HG03135 (cell line): ENCODE data around the gene BABAM2.

Experiments used
- ATAC-seq: cut with Tn5 transposase; IDR thresholded peaks from one replicate; pipeline ENCODE4 v1.9.1; 2021; ENCODE audit warnings: mild to moderate bottlenecking, moderate library complexity; ENCODE audit not compliant: unreplicated experiment

BABAM2 gene

DNA sequence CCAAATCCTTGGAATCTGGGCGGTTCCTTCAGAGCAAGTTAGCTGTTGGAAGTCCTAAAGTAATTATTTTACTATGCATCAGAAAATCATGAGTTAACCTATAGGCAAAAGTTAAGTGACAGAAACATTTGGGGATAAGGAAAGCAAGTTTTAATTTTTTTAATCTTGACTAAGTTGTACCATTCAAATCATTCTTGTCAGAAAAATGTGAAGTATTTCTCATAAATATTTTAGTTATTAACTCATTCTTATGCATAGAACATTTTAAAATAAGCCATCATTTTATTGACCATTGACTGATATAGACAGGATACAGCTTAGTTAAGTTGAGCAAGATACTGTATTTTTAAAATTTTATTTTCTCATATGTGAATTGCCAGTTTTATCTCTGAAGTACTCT, 403.9 kb downstream of the BABAM2 start:
- no peak for ATAC-seq

DNA sequence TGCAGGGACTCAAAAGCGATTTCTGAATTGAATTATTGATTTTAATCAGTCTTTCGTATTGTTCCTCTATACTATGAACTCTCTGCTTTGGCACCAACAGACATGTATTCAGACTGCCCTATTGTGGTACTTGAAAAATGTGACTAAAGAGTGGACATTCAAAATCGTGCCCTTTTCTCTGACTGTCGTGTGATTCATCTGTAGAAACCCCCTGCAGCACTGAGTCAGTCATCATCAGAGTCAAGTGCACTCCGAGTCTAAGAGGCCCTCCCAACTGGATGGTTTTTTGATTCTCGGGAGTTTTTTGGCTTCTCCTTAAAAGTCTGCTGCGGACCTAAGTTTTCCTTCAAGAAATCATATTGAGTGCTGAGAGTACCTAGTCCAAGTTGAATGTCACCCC, 405.7 kb downstream of the BABAM2 start:
- ATAC-seq, result no peak

DNA sequence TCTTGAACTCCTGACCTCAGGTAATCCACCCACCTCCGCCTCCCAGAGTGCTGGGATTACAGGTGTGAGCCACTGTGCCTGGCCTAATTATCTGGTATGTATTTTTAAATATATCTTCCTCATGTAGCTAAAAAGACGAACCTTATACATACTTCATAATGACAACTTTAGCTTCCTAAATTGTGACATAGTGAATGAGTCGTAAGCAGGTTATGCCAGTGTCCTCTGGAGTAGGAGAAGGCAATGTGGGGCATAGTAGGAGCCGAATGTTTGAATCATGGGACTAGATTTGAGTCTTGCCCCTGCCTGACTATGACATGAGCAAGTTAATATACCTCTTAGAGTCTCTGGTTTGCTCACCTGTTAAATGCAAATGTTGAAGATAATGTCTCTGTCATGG, 406.4 kb downstream of the BABAM2 start:
- ATAC-seq, result no peak

DNA sequence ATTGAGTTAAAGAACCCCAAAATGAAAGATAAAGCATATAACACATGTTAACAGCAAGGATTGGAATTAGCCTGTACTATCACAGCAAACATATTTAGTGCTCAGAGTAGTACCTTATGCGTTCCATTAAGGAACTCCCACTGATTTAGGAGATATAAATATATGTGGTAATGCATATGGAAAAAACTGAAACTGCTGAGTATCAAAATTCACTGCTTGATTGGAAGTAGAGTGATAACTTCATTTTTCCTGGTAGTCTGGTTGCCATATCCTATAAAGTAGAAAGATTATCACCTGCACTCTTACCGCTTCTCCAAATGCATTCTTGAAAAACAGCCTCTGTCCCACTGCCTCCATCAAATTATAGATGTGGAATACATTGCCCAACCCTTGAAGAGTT, 407.0 kb downstream of the BABAM2 start:
- no peak for ATAC-seq

DNA sequence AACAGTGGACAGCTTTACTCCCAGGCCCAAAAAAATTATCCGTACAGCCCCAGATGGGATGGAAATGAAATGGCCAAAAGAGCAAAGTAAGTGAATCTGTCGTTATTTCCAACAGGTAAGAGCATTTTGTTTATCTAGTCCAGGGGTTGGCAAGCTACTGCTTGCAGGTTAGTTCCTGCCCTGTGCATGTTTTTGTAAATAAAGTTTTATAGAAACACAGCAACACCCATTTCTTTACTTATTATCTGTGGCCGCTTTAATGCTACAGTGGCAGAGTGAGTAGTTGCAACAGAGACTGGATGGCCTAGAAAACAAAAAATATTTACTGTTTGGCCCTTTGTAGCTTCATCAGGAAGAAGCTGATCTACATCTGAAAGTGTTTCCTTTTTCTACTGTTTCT, 407.9 kb downstream of the BABAM2 start:
- no peak for ATAC-seq

DNA sequence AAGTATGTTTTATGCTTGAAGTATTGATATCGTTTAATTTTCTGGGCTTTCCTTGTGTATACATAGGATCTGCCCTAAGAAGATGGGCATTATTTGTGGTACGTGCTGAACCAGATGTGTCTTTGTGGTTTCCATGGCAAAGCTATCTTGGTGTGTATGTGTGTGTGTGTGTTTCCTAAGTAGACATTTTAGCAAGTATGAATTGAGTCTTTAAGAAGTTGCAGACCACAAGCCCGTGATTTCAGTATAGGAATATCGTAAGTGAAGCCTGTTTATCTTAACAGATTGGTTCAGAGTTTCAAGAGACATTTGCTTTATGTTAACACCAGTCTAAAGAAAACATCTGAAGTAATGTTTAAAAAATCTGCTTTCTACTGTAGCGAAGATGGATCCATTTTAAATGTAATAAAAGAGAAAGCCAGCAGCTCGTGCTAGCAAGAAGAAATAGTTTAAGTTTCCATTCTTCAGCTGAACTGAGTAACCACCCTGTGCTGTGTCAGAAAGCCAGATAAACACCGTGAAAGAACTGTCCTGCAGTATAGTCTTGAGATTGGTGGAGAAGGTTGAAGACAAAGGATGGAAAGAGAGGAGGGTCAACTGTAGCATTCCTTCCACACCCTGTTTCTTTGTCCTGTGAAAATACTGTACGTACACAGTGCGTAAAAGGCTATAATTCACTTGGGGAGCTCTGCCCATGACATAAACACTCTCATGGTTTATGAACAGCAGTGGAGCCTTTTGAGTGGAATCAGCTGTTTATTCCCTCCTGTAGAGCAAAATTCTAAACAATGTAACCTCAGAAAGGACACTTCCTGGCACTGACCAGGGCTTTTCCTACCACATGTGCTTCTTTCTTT, 410.2 kb downstream of the BABAM2 start:
- ATAC-seq, result no peak

DNA sequence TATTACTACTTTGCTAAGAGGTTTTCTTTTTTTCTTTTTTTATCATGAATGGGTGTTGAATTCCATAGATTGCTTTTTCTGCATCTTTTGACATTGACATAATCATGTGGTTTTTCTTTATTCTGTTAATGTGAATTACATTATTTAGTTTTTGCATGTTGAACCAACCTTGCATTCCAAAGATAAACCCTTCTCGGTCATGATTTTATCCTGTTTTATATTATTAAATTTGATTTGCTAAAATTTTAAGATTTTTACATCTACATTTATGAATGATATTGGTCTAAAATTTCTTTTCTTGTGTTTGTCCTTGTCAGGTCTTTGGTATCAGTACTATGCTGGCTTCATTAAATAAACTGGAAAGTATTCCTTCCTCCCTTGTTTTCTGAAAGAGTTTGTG, 414.7 kb downstream of the BABAM2 start:
- no peak for ATAC-seq

DNA sequence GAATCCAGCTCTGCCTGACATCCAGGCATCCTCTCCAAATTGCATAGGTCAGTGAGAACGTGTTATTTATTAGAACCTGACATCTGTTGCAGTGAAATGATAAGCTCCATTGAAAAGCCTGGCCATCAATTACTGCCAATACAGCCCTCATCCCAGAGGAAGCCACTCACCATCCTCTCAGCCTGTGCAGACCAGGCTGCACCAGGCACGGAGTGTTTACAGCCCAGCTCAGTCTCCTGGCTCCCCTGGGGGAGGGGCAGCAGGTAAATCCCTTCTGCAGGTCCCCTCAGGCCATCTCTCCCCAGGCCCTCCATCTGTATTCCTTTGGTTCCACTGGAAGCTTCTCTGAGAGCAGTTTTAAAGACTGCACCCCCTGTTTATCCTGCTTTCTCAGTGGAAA, 419.6 kb downstream of the BABAM2 start:
- no peak for ATAC-seq

DNA sequence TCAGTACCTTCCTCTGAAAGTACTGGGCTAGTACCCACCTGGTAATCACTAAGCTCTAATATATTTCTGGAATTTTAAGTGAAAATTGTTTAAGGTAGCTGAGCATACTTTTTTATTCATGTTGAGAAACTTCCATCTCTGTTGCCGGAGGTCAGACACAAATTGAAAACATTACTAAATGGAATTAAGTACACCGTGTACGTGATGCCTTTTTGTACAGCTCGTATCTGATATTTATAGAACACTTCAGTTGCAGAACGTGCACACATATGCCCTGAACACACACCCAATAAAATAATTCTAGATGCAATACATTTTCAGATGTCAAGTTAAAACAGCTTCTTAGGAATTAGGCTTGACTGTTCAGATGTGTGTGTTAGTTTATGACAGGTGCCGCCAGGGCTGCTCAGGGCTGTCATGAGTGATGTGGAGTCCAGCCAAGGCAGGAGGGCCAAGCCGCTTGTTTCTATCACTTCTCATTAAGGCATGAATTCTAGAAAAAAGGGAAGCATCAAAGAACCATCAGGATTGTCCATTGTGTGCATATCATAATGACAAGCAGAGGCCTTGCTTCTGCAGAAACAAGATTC, 421.2 kb downstream of the BABAM2 start:
- ATAC-seq, result no peak

GRCh38 chr2:28312307-28313219, 422.0 kb downstream of the BABAM2 start:
- ATAC-seq, result no peak

GRCh38 chr2:28313220-28313784, 422.8 kb downstream of the BABAM2 start:
- no peak for ATAC-seq

GRCh38 chr2:28314968-28315367, 424.4 kb downstream of the BABAM2 start:
- no peak for ATAC-seq

DNA sequence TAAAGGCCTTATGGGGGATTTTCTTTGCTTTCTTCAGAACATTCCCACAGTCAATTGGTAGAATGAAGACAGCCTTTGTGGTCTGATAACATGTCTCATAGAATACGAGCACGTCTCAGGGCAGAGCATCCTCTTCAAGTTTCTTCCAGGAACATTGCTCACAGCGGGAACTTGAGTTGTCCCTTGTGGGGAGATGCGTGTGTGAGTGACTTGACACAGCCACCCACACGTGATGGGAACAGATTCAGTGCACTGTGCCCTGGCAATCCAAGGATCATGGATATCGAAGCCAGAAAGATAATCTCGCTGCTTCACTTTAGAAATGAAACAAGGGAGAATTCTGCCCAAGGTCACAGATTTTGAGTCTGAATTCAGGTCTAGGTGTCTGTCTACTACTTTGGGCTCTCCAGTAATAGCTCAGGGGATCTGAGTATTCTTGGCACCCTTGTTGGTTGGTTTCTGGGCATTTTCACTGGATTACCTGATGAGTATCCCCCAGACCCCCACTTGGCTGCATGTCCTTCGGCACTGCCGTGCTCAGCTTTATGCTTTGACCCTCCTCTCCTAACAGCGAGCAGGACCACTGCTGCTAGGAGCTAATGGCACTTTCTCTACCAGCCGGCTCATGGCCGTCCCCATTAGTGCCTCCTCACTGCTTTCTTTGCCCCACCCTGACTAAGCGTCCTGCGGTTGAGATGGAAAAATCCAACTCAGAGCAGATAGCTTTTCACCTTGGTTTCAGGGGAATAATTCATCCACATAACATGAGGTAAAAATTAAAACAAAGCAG, 426.2 kb downstream of the BABAM2 start:
- no peak for ATAC-seq

DNA sequence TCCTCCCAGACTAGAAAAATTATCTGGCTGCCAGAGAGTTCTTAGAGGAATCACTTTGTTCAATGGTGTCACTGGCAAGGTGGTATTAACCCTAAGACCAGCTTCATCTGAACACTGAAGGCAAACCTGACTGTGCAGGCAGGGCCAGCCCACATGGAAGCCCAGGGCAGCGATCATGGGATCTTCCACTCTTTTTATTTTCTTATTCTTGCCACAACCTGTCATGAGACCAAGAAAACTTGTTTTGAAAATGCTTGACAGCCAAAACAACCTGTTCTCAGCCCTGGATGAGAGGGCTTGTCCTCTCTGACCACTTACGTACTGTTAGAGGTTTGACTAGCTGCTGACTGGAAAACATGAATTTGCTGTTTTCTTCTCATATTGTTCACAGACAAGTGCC, 426.9 kb downstream of the BABAM2 start:
- ATAC-seq, result no peak

DNA sequence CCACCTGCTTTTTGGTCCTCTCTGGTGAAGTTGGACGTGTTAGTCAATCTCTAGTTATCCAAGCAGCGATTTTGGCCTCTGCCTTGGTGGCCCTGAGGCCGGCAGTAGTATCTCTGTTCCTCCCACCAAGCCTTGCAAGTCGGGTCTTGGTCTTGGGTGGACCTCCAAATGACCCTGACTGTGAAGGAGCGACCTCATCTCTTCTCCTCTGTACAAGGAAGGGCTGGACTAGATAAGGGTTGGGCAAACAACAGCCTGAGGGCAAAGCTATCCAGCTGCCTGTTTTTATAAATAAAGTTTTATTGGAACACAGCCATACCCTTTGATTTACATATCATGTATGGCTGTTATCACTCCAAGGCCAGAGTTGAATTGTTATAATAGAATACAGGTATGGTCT, 427.5 kb downstream of the BABAM2 start:
- no peak for ATAC-seq

DNA sequence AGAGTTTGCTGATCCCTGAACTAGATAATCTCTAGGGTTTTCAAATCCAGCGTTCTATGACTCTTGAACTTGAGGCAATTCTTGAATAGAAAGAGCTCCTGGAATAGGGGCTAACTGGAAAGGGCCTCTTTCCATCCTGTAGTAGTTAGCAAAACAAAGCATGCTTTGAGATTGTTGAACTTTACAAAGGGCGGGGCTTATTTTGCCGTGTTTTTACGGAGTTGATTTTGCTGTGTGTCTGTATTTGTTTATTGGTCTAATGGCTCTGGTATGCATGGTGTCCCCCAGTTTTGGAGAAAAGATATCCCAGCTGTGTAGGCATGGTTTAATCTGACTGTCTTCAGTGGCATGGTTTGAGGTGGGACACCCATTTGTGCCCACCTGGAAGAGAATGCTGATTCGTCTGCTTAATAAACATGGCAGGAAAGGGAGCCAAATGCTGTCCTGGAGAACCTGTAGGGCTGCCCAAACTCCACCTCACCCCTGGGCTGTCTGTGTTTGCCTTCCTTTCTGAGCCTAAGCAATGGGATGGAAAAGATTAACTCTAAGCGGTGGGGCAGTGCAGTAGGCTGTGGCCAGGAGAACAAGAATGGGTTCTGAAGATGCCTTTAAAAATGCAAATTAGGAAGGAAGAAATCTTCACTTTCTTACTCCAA, 428.1 kb downstream of the BABAM2 start:
- ATAC-seq, result no peak

GRCh38 chr2:28319118-28320008, 428.8 kb downstream of the BABAM2 start:
- no peak for ATAC-seq

GRCh38 chr2:28320009-28320365, 429.5 kb downstream of the BABAM2 start:
- no peak for ATAC-seq

GRCh38 chr2:28320371-28320770, 429.8 kb downstream of the BABAM2 start:
- no peak for ATAC-seq
